HepG2 (cell line): ENCODE results near the gene TRIM8. TPM values are rescaled to one million over a fixed set of nuclear protein-coding genes. Genes with fewer than 3 reads are reported as not detected.

Experiments used
- ATM ChIP-seq: fragments of 450-650 bp; IDR thresholded peaks from 2 replicates; pipeline ENCODE4 v1.7.1; 2017; ENCODE audit warnings: mild to moderate bottlenecking, borderline replicate concordance
- EP300 ChIP-seq, 3 experiments: sonication (generic) in 1 of 3; formaldehyde crosslinking in 1 of 3; IDR thresholded peaks; 2 replicates each; pipeline versions ENCODE4 v1.5.1 to v1.6.1; 2011 to 2020; ENCODE audit warnings: low read depth in 2 of 3, low read length in 2 of 3, borderline replicate concordance in 1 of 3, improper control_type of control experiment in 1 of 3, mild to moderate bottlenecking in 1 of 3, missing genetic modification reagents in 1 of 3, moderate library complexity in 1 of 3
- FOSL1 ChIP-seq: sonication (generic); formaldehyde crosslinking; IDR thresholded peaks from 2 replicates; pipeline ENCODE4 v1.9.0; 2021; ENCODE audit warnings: missing genetic modification reagents, borderline replicate concordance
- KAT8 ChIP-seq: IDR thresholded peaks from 2 replicates; pipeline ENCODE4 v1.6.1; 2016; ENCODE audit warnings: missing genetic modification reagents, missing compliant biosample characterization
- KLF15 ChIP-seq: sonication (generic); formaldehyde crosslinking; IDR thresholded peaks from 2 replicates; pipeline ENCODE4 v1.8.1; 2023; ENCODE audit warnings: borderline replicate concordance, mild to moderate bottlenecking, inconsistent platforms, missing genetic modification reagents, mixed read lengths
- MTA1 ChIP-seq: sonication (generic); formaldehyde crosslinking; IDR thresholded peaks from 2 replicates; pipeline ENCODE4 v1.4.0; 2020; ENCODE audit warnings: missing genetic modification reagents, mild to moderate bottlenecking, borderline replicate concordance
- RBFOX2 ChIP-seq: fragments of 200-400 bp; formaldehyde crosslinking; IDR thresholded peaks from 2 replicates; pipeline ENCODE4 v1.6.1; 2017; ENCODE audit warnings: low read depth, mild to moderate bottlenecking, low read length
- SIX1 ChIP-seq: sonication (generic); formaldehyde crosslinking; IDR thresholded peaks from 2 replicates; pipeline ENCODE4 v1.4.0; 2020; ENCODE audit warnings: missing genetic modification reagents, borderline replicate concordance
- ZFX ChIP-seq: sonication (generic); formaldehyde crosslinking; IDR thresholded peaks from 2 replicates; pipeline ENCODE4 v1.4.0; 2020; ENCODE audit warnings: mild to moderate bottlenecking, low read depth, missing genetic modification reagents, moderate library complexity
- ZNF260 ChIP-seq: sonication (generic); formaldehyde crosslinking; IDR thresholded peaks from 2 replicates; pipeline ENCODE4 v1.4.0; 2020; ENCODE audit warnings: missing genetic modification reagents, low read depth, mild to moderate bottlenecking, borderline replicate concordance
- ZNF432 ChIP-seq: sonication (generic); formaldehyde crosslinking; IDR thresholded peaks from 2 replicates; pipeline ENCODE4 v1.5.0; 2020; ENCODE audit warnings: missing genetic modification reagents, mild to moderate bottlenecking, borderline replicate concordance
- ZNF468 ChIP-seq: sonication (generic); formaldehyde crosslinking; IDR thresholded peaks from 2 replicates; pipeline ENCODE4 v1.8.0; 2022; ENCODE audit warnings: mild to moderate bottlenecking, moderate library complexity, missing genetic modification reagents
- ZNF614 ChIP-seq: IDR thresholded peaks from 2 replicates; pipeline ENCODE4 v1.6.1; 2018; ENCODE audit warnings: missing biosample characterization, missing genetic modification reagents, inconsistent platforms, borderline replicate concordance
- ZNF761 ChIP-seq: sonication (generic); formaldehyde crosslinking; conservative IDR thresholded peaks from 2 replicates; pipeline ENCODE4 v1.4.0; 2020; ENCODE audit warnings: mild to moderate bottlenecking, missing genetic modification reagents
- polyA plus RNA-seq, 8 experiments: library from polyadenylated mRNA; depleted of rRNA in 3 of 8; stranded (reverse) in 7 of 8; unstranded in 1 of 8; fragments of >200 nt; fragmentation: Illumina TruSeq in 4 of 8; extraction: Trizol in 4 of 8; gene quantifications; 2 replicates each; pipeline versions ENCODE4 v1.2.1 to v1.2.3, GENCODE V29; 2011 to 2016; ENCODE audit warnings: low read depth in 4 of 8, missing spikeins in 1 of 8, mixed read lengths in 1 of 8; ENCODE audit not compliant: insufficient read depth in 1 of 8
- total RNA-seq, 5 experiments: library from RNA; depleted of rRNA; stranded (reverse); fragments of >200 nt; fragmentation: Illumina TruSeq; extraction: Trizol; gene quantifications; 2 replicates each; pipeline ENCODE4 v1.2.3, GENCODE V29; 2016; ENCODE audit warnings: low read depth in 1 of 5
- TF ChIP-seq, protein P1 (sequence below): sonication (generic); formaldehyde crosslinking; IDR thresholded peaks from 2 replicates; pipeline ENCODE4 v1.4.0; 2020; ENCODE audit warnings: missing genetic modification reagents, low read depth, mild to moderate bottlenecking, borderline replicate concordance
- TF ChIP-seq, protein P2 (sequence below): sonication (generic); formaldehyde crosslinking; IDR thresholded peaks from 2 replicates; pipeline ENCODE4 v1.4.0; 2020; ENCODE audit warnings: mild to moderate bottlenecking, missing genetic modification reagents
- TF ChIP-seq, protein P3 (sequence below): sonication (generic); formaldehyde crosslinking; IDR thresholded peaks from 2 replicates; pipeline ENCODE4 v1.5.0; 2020; ENCODE audit warnings: mild to moderate bottlenecking, missing genetic modification reagents
- TF ChIP-seq, protein P4 (sequence below): sonication (generic); formaldehyde crosslinking; IDR thresholded peaks from 2 replicates; pipeline ENCODE4 v1.4.0; 2020; ENCODE audit warnings: missing genetic modification reagents, borderline replicate concordance
- TF ChIP-seq, protein P5 (sequence below), 2 experiments: fragments of 450-650 bp in 1 of 2; sonication (generic) in 1 of 2; formaldehyde crosslinking; IDR thresholded peaks; 2 replicates each; pipeline versions ENCODE4 v1.5.0 to v1.8.0; 2020 to 2022; ENCODE audit warnings: mild to moderate bottlenecking in 1 of 2, missing genetic modification reagents in 1 of 2

TRIM8 gene
- total and polyA plus RNA-seq, 2 of the 13 experiments (the other 11 are each of a cell fraction or from before 2014, with no cell fraction given): 38.9 to 66.5 TPM

DNA sequence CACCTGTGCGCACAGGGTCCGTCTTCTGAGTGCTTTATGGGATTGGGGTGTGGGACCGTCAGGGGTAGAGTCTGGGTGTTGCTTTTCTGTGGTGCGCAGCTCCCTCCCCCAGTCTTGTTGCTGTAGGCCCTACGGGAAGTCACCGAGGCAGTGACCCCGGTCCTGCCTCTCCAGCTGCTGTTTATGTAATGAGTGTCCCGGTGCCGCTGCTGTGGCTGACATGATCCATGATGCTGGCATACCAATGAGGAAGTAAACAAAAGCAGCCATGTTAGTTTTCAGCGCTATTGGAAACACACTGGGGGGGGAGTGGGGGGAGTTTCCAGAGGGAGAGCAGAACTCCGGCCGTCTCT is 1.1 kb downstream of the TRIM8 start (continued):
- no peak for TF ChIP-seq ATM
- TF ChIP-seq ZNF432 (CRISPR knock-in tag): no peak
- TF ChIP-seq ZNF761: no peak
- TF ChIP-seq ZNF468 (CRISPR knock-in tag): no peak
- TF ChIP-seq ZNF614 (CRISPR knock-in tag): no peak
- 0 out of 2 replicates have a peak, but pooled peaks have one; percentile 7 for TF ChIP-seq ZFX (CRISPR knock-in tag)
- TF ChIP-seq MTA1: no peak; the same call in 1 of the 2 replicates
- no peak for TF ChIP-seq ZNF260 (CRISPR knock-in tag)
- TF ChIP-seq FOSL1 (CRISPR knock-in tag): no peak
- TF ChIP-seq SIX1 (CRISPR knock-in tag): no peak
- no peak for TF ChIP-seq EP300 (IDR thresholded peaks at IDR 0.05; ENCODE audit: low read depth in 2 of 2, low read length in 2 of 2)
- no peak for TF ChIP-seq EP300 (CRISPR knock-in tag; IDR thresholded peaks at IDR 0.05; ENCODE audit: borderline replicate concordance)
- no peak for TF ChIP-seq KLF15 (CRISPR knock-in tag)
- TF ChIP-seq, protein P1, sequence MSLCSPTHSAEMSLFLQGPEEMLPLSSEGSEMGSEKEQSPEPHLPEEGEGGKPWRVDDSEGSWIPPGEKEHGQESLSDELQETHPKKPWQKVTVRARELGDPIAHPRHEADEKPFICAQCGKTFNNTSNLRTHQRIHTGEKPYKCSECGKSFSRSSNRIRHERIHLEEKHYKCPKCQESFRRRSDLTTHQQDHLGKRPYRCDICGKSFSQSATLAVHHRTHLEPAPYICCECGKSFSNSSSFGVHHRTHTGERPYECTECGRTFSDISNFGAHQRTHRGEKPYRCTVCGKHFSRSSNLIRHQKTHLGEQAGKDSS (CRISPR knock-in tag): no peak
- TF ChIP-seq, protein P2, sequence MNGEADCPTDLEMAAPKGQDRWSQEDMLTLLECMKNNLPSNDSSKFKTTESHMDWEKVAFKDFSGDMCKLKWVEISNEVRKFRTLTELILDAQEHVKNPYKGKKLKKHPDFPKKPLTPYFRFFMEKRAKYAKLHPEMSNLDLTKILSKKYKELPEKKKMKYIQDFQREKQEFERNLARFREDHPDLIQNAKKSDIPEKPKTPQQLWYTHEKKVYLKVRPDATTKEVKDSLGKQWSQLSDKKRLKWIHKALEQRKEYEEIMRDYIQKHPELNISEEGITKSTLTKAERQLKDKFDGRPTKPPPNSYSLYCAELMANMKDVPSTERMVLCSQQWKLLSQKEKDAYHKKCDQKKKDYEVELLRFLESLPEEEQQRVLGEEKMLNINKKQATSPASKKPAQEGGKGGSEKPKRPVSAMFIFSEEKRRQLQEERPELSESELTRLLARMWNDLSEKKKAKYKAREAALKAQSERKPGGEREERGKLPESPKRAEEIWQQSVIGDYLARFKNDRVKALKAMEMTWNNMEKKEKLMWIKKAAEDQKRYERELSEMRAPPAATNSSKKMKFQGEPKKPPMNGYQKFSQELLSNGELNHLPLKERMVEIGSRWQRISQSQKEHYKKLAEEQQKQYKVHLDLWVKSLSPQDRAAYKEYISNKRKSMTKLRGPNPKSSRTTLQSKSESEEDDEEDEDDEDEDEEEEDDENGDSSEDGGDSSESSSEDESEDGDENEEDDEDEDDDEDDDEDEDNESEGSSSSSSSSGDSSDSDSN: no peak; the same call in 1 of the 2 replicates
- TF ChIP-seq, protein P3, sequence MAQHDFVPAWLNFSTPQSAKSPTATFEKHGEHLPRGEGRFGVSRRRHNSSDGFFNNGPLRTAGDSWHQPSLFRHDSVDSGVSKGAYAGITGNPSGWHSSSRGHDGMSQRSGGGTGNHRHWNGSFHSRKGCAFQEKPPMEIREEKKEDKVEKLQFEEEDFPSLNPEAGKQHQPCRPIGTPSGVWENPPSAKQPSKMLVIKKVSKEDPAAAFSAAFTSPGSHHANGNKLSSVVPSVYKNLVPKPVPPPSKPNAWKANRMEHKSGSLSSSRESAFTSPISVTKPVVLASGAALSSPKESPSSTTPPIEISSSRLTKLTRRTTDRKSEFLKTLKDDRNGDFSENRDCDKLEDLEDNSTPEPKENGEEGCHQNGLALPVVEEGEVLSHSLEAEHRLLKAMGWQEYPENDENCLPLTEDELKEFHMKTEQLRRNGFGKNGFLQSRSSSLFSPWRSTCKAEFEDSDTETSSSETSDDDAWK (CRISPR knock-in tag): no peak
- no peak for TF ChIP-seq RBFOX2
- TF ChIP-seq, protein P4, sequence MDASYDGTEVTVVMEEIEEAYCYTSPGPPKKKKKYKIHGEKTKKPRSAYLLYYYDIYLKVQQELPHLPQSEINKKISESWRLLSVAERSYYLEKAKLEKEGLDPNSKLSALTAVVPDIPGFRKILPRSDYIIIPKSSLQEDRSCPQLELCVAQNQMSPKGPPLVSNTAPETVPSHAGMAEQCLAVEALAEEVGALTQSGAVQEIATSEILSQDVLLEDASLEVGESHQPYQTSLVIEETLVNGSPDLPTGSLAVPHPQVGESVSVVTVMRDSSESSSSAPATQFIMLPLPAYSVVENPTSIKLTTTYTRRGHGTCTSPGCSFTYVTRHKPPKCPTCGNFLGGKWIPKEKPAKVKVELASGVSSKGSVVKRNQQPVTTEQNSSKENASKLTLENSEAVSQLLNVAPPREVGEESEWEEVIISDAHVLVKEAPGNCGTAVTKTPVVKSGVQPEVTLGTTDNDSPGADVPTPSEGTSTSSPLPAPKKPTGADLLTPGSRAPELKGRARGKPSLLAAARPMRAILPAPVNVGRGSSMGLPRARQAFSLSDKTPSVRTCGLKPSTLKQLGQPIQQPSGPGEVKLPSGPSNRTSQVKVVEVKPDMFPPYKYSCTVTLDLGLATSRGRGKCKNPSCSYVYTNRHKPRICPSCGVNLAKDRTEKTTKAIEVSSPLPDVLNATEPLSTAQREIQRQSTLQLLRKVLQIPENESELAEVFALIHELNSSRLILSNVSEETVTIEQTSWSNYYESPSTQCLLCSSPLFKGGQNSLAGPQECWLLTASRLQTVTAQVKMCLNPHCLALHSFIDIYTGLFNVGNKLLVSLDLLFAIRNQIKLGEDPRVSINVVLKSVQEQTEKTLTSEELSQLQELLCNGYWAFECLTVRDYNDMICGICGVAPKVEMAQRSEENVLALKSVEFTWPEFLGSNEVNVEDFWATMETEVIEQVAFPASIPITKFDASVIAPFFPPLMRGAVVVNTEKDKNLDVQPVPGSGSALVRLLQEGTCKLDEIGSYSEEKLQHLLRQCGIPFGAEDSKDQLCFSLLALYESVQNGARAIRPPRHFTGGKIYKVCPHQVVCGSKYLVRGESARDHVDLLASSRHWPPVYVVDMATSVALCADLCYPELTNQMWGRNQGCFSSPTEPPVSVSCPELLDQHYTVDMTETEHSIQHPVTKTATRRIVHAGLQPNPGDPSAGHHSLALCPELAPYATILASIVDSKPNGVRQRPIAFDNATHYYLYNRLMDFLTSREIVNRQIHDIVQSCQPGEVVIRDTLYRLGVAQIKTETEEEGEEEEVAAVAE (CRISPR knock-in tag): no peak; the same call in 1 of the 2 replicates
- TF ChIP-seq, protein P5, sequence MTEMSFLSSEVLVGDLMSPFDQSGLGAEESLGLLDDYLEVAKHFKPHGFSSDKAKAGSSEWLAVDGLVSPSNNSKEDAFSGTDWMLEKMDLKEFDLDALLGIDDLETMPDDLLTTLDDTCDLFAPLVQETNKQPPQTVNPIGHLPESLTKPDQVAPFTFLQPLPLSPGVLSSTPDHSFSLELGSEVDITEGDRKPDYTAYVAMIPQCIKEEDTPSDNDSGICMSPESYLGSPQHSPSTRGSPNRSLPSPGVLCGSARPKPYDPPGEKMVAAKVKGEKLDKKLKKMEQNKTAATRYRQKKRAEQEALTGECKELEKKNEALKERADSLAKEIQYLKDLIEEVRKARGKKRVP (CRISPR knock-in tag; IDR thresholded peaks at IDR 0.05): peak in 1 of 2 experiments; percentile 21; a peak in 1 of 4 replicates
- peak; percentile 25; the same call in 1 of the 2 replicates for TF ChIP-seq KAT8
